GM19455 (cell line): ENCODE measurements around the gene SIK3.
A peak's percentile ranks its signal among the peaks of the same experiment; 100 is the strongest.

Source experiments
- ATAC-seq: cut with Tn5 transposase; IDR thresholded peaks from one replicate; pipeline ENCODE4 v1.9.1; 2021; ENCODE audit not compliant: unreplicated experiment

SIK3 gene

GRCh38 chr11:117080370-117080769, 17.9 kb downstream of the SIK3 start:
- no peak for ATAC-seq

- no peak for ATAC-seq
Measured at GRCh38 chr11:117076941-117077691, 21.1 kb downstream of the SIK3 start.

GRCh38 chr11:117075186-117075585, 23.0 kb downstream of the SIK3 start:
- no peak for ATAC-seq

GRCh38 chr11:117074119-117074518, 24.1 kb downstream of the SIK3 start:
- no peak for ATAC-seq

GRCh38 chr11:117073539-117073938, 24.7 kb downstream of the SIK3 start:
- peak; percentile 52 for ATAC-seq

GRCh38 chr11:117072517-117073461, 25.4 kb downstream of the SIK3 start:
- no peak for ATAC-seq

GRCh38 chr11:117071344-117071787, 26.9 kb downstream of the SIK3 start:
- no peak for ATAC-seq

- ATAC-seq = no peak
Measured at GRCh38 chr11:117070016-117070415, 28.2 kb downstream of the SIK3 start.

GRCh38 chr11:117068303-117068860, 29.8 kb downstream of the SIK3 start:
- no peak for ATAC-seq

GRCh38 chr11:117066959-117067358, 31.3 kb downstream of the SIK3 start:
- no peak for ATAC-seq

- no peak for ATAC-seq
Measured at GRCh38 chr11:117064275-117064674, 34.0 kb downstream of the SIK3 start.

GRCh38 chr11:117062498-117062897, 35.7 kb downstream of the SIK3 start:
- ATAC-seq = no peak

GRCh38 chr11:117061256-117061655, 37.0 kb downstream of the SIK3 start:
- ATAC-seq = no peak

GRCh38 chr11:117059611-117060148, 38.5 kb downstream of the SIK3 start:
- no peak for ATAC-seq

GRCh38 chr11:117058761-117059261, 39.4 kb downstream of the SIK3 start:
- no peak for ATAC-seq

- no peak for ATAC-seq
Measured at GRCh38 chr11:117057727-117058126, 40.5 kb downstream of the SIK3 start.

- ATAC-seq = no peak
Measured at GRCh38 chr11:117057317-117057716, 40.9 kb downstream of the SIK3 start.

GRCh38 chr11:117055469-117055868, 42.8 kb downstream of the SIK3 start:
- no peak for ATAC-seq

GRCh38 chr11:117054382-117054781, 43.8 kb downstream of the SIK3 start:
- ATAC-seq = no peak

GRCh38 chr11:117052196-117053149, 45.8 kb downstream of the SIK3 start:
- ATAC-seq = no peak
